Thoracic aorta (tissue), 2 donors: ENCODE measurements around the gene SELL. TPM values are rescaled to one million over a fixed set of nuclear protein-coding genes. Genes with fewer than 3 reads are reported as not detected.

Experiments
- ATAC-seq: fragments of 150-250 bp; one replicate; pipeline ENCODE4 v1.8.0; 2017; ENCODE audit warnings: low read depth; ENCODE audit not compliant: insufficient number of reproducible peaks, low FRiP score
- DNase-seq: peaks from one replicate; pipeline ENCODE4 v3.0.0-alpha.2; 2020; ENCODE audit warnings: low spot score
- H3K27ac ChIP-seq, 2 donors: fragments of 200-600 bp; sonication (generic); 1 replicate in 1 of 2; 2 replicates in 1 of 2; pipeline ENCODE4 v1.5.1; 2016; ENCODE audit warnings: mild to moderate bottlenecking in 2 of 2, moderate library complexity in 2 of 2
- H3K27me3 ChIP-seq: fragments of 200-600 bp; sonication (generic); replicated peaks from 2 replicates; pipeline ENCODE4 v1.6.0; 2016; ENCODE audit warnings: mild to moderate bottlenecking; ENCODE audit not compliant: insufficient read depth
- H3K36me3 ChIP-seq: fragments of 200-600 bp; sonication (generic); one replicate; pipeline ENCODE4 v1.5.1; 2016
- H3K4me1 ChIP-seq, 2 donors: fragments of 200-600 bp; sonication (generic); 1 replicate in 1 of 2; 2 replicates in 1 of 2; pipeline versions ENCODE4 v1.5.1 to v1.6.0; 2016; ENCODE audit warnings: low read depth in 2 of 2, mild to moderate bottlenecking in 1 of 2; ENCODE audit not compliant: control insufficient read depth in 1 of 2
- H3K4me3 ChIP-seq: fragments of 200-600 bp; sonication (generic); 2 replicates; pipeline ENCODE4 v1.5.1; 2016; ENCODE audit warnings: mild to moderate bottlenecking
- H3K9me3 ChIP-seq: fragments of 200-600 bp; sonication (generic); 2 replicates; pipeline ENCODE4 v1.5.1; 2016
- CTCF ChIP-seq: fragments of 200-600 bp; sonication (generic); IDR thresholded peaks from one replicate; pipeline ENCODE4 v1.5.1; 2019; ENCODE audit warnings: antibody characterized with exemption
- total RNA-seq, 2 donors: library from RNA; depleted of rRNA; stranded (reverse); fragments of >200 nt; gene quantifications; one replicate each; pipeline versions ENCODE4 v1.1.0 to v1.2.3, GENCODE V29; 2016

Gene SELL
- total RNA-seq, 2 donors from 2014 or later, result 4.2 to 8.5 TPM

GRCh38 chr1:169697755-169698154 is 13.7 kb downstream of the SELL start:
- Histone ChIP-seq H3K9me3 (no peaks in the 10 kb centered on the region), H3K36me3 (no peaks in the 10 kb centered on the region), H3K27me3 (no peaks in the 10 kb centered on the region), H3K4me1 (peaks cover 0 to 3% of the 10 kb centered on the region in 2 donors), H3K27ac (no peak overlapping the region), H3K4me3 (no peak overlapping the region)
- TF ChIP-seq CTCF, result no peak
- DNase-seq (no peak), ATAC-seq (no peak)

- Histone ChIP-seq H3K9me3 (no peaks in the 10 kb centered on the region), H3K4me3 (no peak overlapping the region), H3K36me3 (no peaks in the 10 kb centered on the region), H3K27ac (no peak overlapping the region), H3K4me1 (peaks cover 0 to 3% of the 10 kb centered on the region in 2 donors), H3K27me3 (no peaks in the 10 kb centered on the region)
- no peak for ATAC-seq
- no peak for DNase-seq
- no peak for TF ChIP-seq CTCF
These were observed 14.9 kb downstream of the SELL start for GRCh38 chr1:169696273-169697100.

- no peak for ATAC-seq
- H3K4me1 ChIP-seq, result peaks cover 0 to 3% of the 10 kb centered on the region in 2 donors
- DNase-seq, result no peak
- H3K9me3 ChIP-seq, result no peaks in the 10 kb centered on the region
- H3K27me3 ChIP-seq, result no peaks in the 10 kb centered on the region
- no peak overlapping the region for H3K4me3 ChIP-seq
- no peak overlapping the region for H3K27ac ChIP-seq
- TF ChIP-seq CTCF, result no peak
- no peaks in the 10 kb centered on the region for H3K36me3 ChIP-seq
These were observed 16.9 kb downstream of the SELL start for GRCh38 chr1:169694304-169695075.

GRCh38 chr1:169692756-169693460 is 18.5 kb downstream of the SELL start:
- peaks cover 0 to 3% of the 10 kb centered on the region in 2 donors for H3K4me1 ChIP-seq
- H3K9me3 ChIP-seq, result no peaks in the 10 kb centered on the region
- no peaks in the 10 kb centered on the region for H3K36me3 ChIP-seq
- TF ChIP-seq CTCF, result no peak
- H3K27me3 ChIP-seq, result no peaks in the 10 kb centered on the region
- no peak overlapping the region for H3K4me3 ChIP-seq
- DNase-seq (no peak), ATAC-seq (no peak)
- H3K27ac ChIP-seq, result no peak overlapping the region

GRCh38 chr1:169690489-169690888 is 20.9 kb downstream of the SELL start:
- no peaks in the 10 kb centered on the region for H3K36me3 ChIP-seq
- H3K9me3 ChIP-seq, result no peaks in the 10 kb centered on the region
- peaks cover 0 to 3% of the 10 kb centered on the region in 2 donors for H3K4me1 ChIP-seq
- no peaks in the 10 kb centered on the region for H3K27me3 ChIP-seq
- no peak overlapping the region for H3K4me3 ChIP-seq
- DNase-seq, result no peak
- no peak for TF ChIP-seq CTCF
- H3K27ac ChIP-seq, result no peak overlapping the region
- ATAC-seq, result no peak
